H9 (cell line): ENCODE data around the gene MCU. TPM values are rescaled to one million over a fixed set of nuclear protein-coding genes. Genes with fewer than 3 reads are reported as not detected.
"Not testable (repeated sequence)": the region's sequence is repeated elsewhere in the genome, so short reads cannot be mapped to it uniquely, and the experiment has no call there.

Source experiments
- DNase-seq: peaks from one replicate; pipeline ENCODE4 v3.0.0-alpha.2; 2017
- H2AFZ ChIP-seq: one replicate; pipeline ENCODE4 v1.6.1; 2013; ENCODE audit warnings: mild to moderate bottlenecking, low read length, control low read depth, moderate library complexity
- H2AK5ac ChIP-seq: 2 replicates; pipeline ENCODE4 v1.6.1; 2013; ENCODE audit warnings: low read length, control low read depth, mixed read lengths; ENCODE audit not compliant: insufficient read length
- H2BK120ac ChIP-seq: one replicate; pipeline ENCODE4 v1.6.1; 2013; ENCODE audit warnings: low read depth, mild to moderate bottlenecking, low read length, control low read depth, inconsistent platforms; ENCODE audit not compliant: poor library complexity, severe bottlenecking
- H2BK12ac ChIP-seq: 2 replicates; pipeline ENCODE4 v1.6.1; 2013; ENCODE audit warnings: low read length, control low read depth, mixed read lengths, low read depth; ENCODE audit not compliant: insufficient read length
- H2BK15ac ChIP-seq: 2 replicates; pipeline ENCODE4 v1.6.1; 2013; ENCODE audit warnings: low read depth, low read length, control low read depth
- H2BK20ac ChIP-seq: one replicate; pipeline ENCODE4 v1.6.1; 2013; ENCODE audit warnings: low read depth, mild to moderate bottlenecking, low read length, control low read depth, inconsistent platforms; ENCODE audit not compliant: poor library complexity, severe bottlenecking
- H2BK5ac ChIP-seq: 2 replicates; pipeline ENCODE4 v1.6.1; 2013; ENCODE audit warnings: low read length, control low read depth, mixed read lengths; ENCODE audit not compliant: insufficient read length
- H3K14ac ChIP-seq: 2 replicates; pipeline ENCODE4 v1.6.1; 2013; ENCODE audit warnings: low read length, control low read depth; ENCODE audit not compliant: insufficient read depth
- H3K18ac ChIP-seq: 2 replicates; pipeline ENCODE4 v1.6.1; 2013; ENCODE audit warnings: low read depth, mild to moderate bottlenecking, mixed read lengths, low read length, control low read depth; ENCODE audit not compliant: insufficient read length
- H3K23ac ChIP-seq: 2 replicates; pipeline ENCODE4 v1.6.1; 2013; ENCODE audit warnings: low read length, control low read depth, mixed read lengths, low read depth; ENCODE audit not compliant: insufficient read length
- H3K23me2 ChIP-seq: 2 replicates; pipeline ENCODE4 v1.6.1; 2013; ENCODE audit warnings: low read depth, mild to moderate bottlenecking, mixed read lengths, low read length, control low read depth; ENCODE audit not compliant: insufficient read length, poor library complexity, severe bottlenecking
- H3K27ac ChIP-seq: 2 replicates; pipeline ENCODE4 v1.5.1; 2013; ENCODE audit warnings: low read length, control low read depth, mixed read lengths, low read depth; ENCODE audit not compliant: insufficient read length
- H3K27me3 ChIP-seq: 2 replicates; pipeline ENCODE4 v1.6.1; 2013; ENCODE audit warnings: low read length, control low read depth, inconsistent platforms; ENCODE audit not compliant: insufficient read depth
- H3K4ac ChIP-seq: 2 replicates; pipeline ENCODE4 v1.6.1; 2013; ENCODE audit warnings: low read depth, mild to moderate bottlenecking, control low read depth, inconsistent platforms, low read length, moderate library complexity
- H3K4me1 ChIP-seq: 2 replicates; pipeline ENCODE4 v1.6.1; 2013; ENCODE audit warnings: low read length, control low read depth, inconsistent platforms; ENCODE audit not compliant: insufficient read depth
- H3K4me2 ChIP-seq: 2 replicates; pipeline ENCODE4 v1.6.1; 2013; ENCODE audit warnings: low read length, control low read depth, mixed read lengths; ENCODE audit not compliant: insufficient read length, insufficient read depth
- H3K56ac ChIP-seq: 2 replicates; pipeline ENCODE4 v1.6.1; 2013; ENCODE audit warnings: low read depth, mild to moderate bottlenecking, mixed read lengths, low read length, control low read depth; ENCODE audit not compliant: insufficient read length
- H3K79me1 ChIP-seq: 2 replicates; pipeline ENCODE4 v1.6.1; 2013; ENCODE audit warnings: low read depth, mild to moderate bottlenecking, moderate library complexity, low read length, control low read depth, inconsistent platforms; ENCODE audit not compliant: insufficient read depth, poor library complexity, severe bottlenecking
- H3K79me2 ChIP-seq: 2 replicates; pipeline ENCODE4 v1.6.1; 2013; ENCODE audit warnings: low read length, control low read depth, inconsistent platforms; ENCODE audit not compliant: insufficient read depth
- H3K9ac ChIP-seq: 2 replicates; pipeline ENCODE4 v1.6.1; 2013; ENCODE audit warnings: low read length, control low read depth, mixed read lengths; ENCODE audit not compliant: insufficient read length; ENCODE audit errors: extremely low read depth
- H3K9me3 ChIP-seq: one replicate; pipeline ENCODE4 v1.6.1; 2013; ENCODE audit warnings: low read depth, low read length, inconsistent platforms; ENCODE audit not compliant: control insufficient read depth
- H3T11ph ChIP-seq: one replicate; pipeline ENCODE4 v1.6.1; 2013; ENCODE audit warnings: mild to moderate bottlenecking, low read length, control low read depth, inconsistent platforms
- H4K20me1 ChIP-seq: one replicate; pipeline ENCODE4 v1.6.1; 2013; ENCODE audit not compliant: control insufficient read depth, insufficient read length, insufficient read depth
- H4K5ac ChIP-seq: 2 replicates; pipeline ENCODE4 v1.6.1; 2013; ENCODE audit warnings: low read depth, mild to moderate bottlenecking, mixed read lengths, low read length, control low read depth; ENCODE audit not compliant: insufficient read length
- H4K8ac ChIP-seq: replicated peaks from 2 replicates; pipeline ENCODE4 v1.6.1; 2013; ENCODE audit warnings: low read length, control low read depth, mixed read lengths, low read depth; ENCODE audit not compliant: insufficient read length
- H4K91ac ChIP-seq: 2 replicates; pipeline ENCODE4 v1.6.1; 2013; ENCODE audit warnings: low read depth, mild to moderate bottlenecking, moderate library complexity, mixed read lengths, low read length, control low read depth; ENCODE audit not compliant: insufficient read length
- H3K27ac Mint-ChIP-seq, 3 experiments: 2 replicates in 2 of 3; 3 replicates in 1 of 3; pipeline ENCODE4 v1.8.0; 2020 to 2021; ENCODE audit warnings: mixed read lengths in 3 of 3, mild to moderate bottlenecking in 1 of 3, moderate library complexity in 1 of 3
- H3K27me3 Mint-ChIP-seq: 2 replicates; pipeline ENCODE4 v1.8.0; 2021; ENCODE audit warnings: low read depth, mild to moderate bottlenecking, moderate library complexity, mixed read lengths
- H3K36me3 Mint-ChIP-seq, 3 experiments: 2 replicates in 2 of 3; 3 replicates in 1 of 3; pipeline ENCODE4 v1.8.0; 2020 to 2021; ENCODE audit warnings: low read depth in 3 of 3, mixed read lengths in 3 of 3; ENCODE audit not compliant: insufficient read depth in 1 of 3
- H3K4me1 Mint-ChIP-seq, 2 experiments: 2 replicates each; pipeline ENCODE4 v1.8.0; 2020; ENCODE audit warnings: mixed read lengths in 2 of 2
- H3K4me3 Mint-ChIP-seq, 2 experiments: 2 replicates in 1 of 2; 3 replicates in 1 of 2; pipeline ENCODE4 v1.8.0; 2020 to 2021; ENCODE audit warnings: mild to moderate bottlenecking in 2 of 2, mixed read lengths in 2 of 2, moderate library complexity in 1 of 2
- H3K9me3 Mint-ChIP-seq, 2 experiments: 2 replicates in 1 of 2; 3 replicates in 1 of 2; pipeline ENCODE4 v1.8.0; 2020; ENCODE audit warnings: mild to moderate bottlenecking in 2 of 2, mixed read lengths in 2 of 2, moderate library complexity in 1 of 2
- WGBS: extraction: QIAGEN DNeasy Blood & Tissue Kit; methylation state at CpG from one replicate; pipeline ENCODE4 v1.1.7; 2013; ENCODE audit warnings: missing lambda C conversion rate, low lambda C conversion rate, mixed read lengths; ENCODE audit not compliant: insufficient read length; ENCODE audit errors: extremely low coverage; 5-methylcytosine and 5-hydroxymethylcytosine counted together
- total RNA-seq: library from RNA; stranded (reverse); gene quantifications from 2 replicates; pipeline ENCODE4 v1.2.1, GENCODE V29; 2021
- TF ChIP-seq, protein P1 (sequence below): fragments of 200-600 bp; sonication (generic); conservative IDR thresholded peaks from 3 replicates; pipeline ENCODE4 v1.8.0; 2021; ENCODE audit warnings: antibody characterized with exemption, mild to moderate bottlenecking

The MCU gene
- total RNA-seq, 1 experiment from 2014 or later = 36.6 TPM

DNA sequence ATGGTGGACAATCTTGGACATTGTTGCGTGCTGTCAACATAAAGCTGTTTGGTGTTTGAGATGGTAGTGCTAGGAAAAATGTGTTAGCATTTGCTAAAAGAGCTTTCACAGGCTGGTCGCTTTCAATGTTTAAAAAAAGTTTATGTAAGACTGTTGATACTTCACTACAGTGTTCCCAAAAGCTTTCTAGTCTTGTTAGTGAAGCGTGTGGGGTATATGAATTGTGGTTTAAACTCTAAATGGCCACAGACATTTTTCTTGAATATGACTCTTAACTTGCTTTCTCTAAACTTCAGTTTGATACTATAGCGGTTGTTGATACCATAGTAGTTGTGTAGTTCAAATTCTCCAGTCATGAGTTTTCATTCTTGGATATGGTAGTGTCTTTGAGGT is 44.9 kb downstream of the MCU start:
- Histone ChIP-seq H3K9ac (no peak overlapping the region), H2BK12ac (no peak overlapping the region), H3K79me1 (peaks cover 2% of the 10 kb centered on the region), H3K27me3 (no peaks in the 10 kb centered on the region), H3K4ac (no peak overlapping the region), H3K79me2 (no peaks in the 10 kb centered on the region; the same call in 1 of the 2 replicates), H3K23me2 (no peaks in the 10 kb centered on the region), H3K23ac (no peak overlapping the region), H4K8ac (no peak overlapping the region), H2BK15ac (no peak overlapping the region), H2BK20ac (no peak overlapping the region), H3K14ac (no peak overlapping the region), H3K27ac (no peak overlapping the region), H2BK5ac (no peak overlapping the region), H3K18ac (no peak overlapping the region), H2AK5ac (no peak overlapping the region), H2BK120ac (no peak overlapping the region), H4K91ac (no peak overlapping the region), H2AFZ (no peak overlapping the region), H3K4me1 (no peaks in the 10 kb centered on the region; the same call in 1 of the 2 replicates), H3K4me2 (no peak overlapping the region), H3K9me3 (no peaks in the 10 kb centered on the region), H4K20me1 (no peaks in the 10 kb centered on the region), H4K5ac (no peak overlapping the region), H3T11ph (no peak overlapping the region), H3K56ac (no peak overlapping the region)
- TF ChIP-seq, protein P1, sequence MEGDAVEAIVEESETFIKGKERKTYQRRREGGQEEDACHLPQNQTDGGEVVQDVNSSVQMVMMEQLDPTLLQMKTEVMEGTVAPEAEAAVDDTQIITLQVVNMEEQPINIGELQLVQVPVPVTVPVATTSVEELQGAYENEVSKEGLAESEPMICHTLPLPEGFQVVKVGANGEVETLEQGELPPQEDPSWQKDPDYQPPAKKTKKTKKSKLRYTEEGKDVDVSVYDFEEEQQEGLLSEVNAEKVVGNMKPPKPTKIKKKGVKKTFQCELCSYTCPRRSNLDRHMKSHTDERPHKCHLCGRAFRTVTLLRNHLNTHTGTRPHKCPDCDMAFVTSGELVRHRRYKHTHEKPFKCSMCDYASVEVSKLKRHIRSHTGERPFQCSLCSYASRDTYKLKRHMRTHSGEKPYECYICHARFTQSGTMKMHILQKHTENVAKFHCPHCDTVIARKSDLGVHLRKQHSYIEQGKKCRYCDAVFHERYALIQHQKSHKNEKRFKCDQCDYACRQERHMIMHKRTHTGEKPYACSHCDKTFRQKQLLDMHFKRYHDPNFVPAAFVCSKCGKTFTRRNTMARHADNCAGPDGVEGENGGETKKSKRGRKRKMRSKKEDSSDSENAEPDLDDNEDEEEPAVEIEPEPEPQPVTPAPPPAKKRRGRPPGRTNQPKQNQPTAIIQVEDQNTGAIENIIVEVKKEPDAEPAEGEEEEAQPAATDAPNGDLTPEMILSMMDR = no peak
- H3K27me3 Mint-ChIP-seq = no peaks in the 10 kb centered on the region
- no peak for DNase-seq
- no peak overlapping the region for H3K4me3 Mint-ChIP-seq
- peaks cover 16 to 31% of the 10 kb centered on the region in 2 experiments for H3K4me1 Mint-ChIP-seq
- no peaks in the 10 kb centered on the region for H3K36me3 Mint-ChIP-seq
- WGBS = no CpG with 5 or more reads among the region's 4 CpGs
- no peaks in the 10 kb centered on the region for H3K9me3 Mint-ChIP-seq
- peak overlapping the region in 1 of 3 experiments; percentile 40; a peak in 1 of 7 replicates for H3K27ac Mint-ChIP-seq

DNA sequence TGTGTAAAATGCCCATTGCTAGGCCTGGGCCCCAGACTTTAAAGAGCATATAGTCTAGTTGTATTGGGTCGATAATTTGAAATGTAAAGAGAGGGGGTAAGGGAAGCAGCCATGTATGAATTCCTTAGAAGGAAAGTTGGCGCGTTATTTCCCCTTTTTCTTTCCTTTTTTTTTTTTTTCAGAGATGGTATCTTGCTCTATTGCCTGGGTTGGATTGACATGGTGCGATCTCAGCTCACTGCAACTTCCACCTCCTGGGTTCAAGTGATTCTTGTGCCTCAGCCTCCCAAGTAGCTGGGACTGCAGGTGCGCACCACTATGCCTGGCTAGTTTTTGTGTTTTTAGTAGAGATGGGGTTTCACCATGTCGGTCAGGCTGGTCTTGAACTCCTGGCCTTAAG is 45.4 kb downstream of the MCU start:
- no CpG with 5 or more reads among the region's 6 CpGs for WGBS
- H3K79me1 ChIP-seq, H2AK5ac ChIP-seq, H3K9ac ChIP-seq, H2BK20ac ChIP-seq, H2BK120ac ChIP-seq, H3K27me3 ChIP-seq, H2BK5ac ChIP-seq, H4K20me1 ChIP-seq, H2BK12ac ChIP-seq, H3K23me2 ChIP-seq, H3T11ph ChIP-seq, H4K5ac ChIP-seq, H4K8ac ChIP-seq, H2BK15ac ChIP-seq, H3K79me2 ChIP-seq, H4K91ac ChIP-seq, H3K27ac ChIP-seq, H3K23ac ChIP-seq, DNase-seq, H3K4me3 Mint-ChIP-seq, H3K4me2 ChIP-seq, H3K56ac ChIP-seq, H3K9me3 Mint-ChIP-seq, H3K14ac ChIP-seq, H3K18ac ChIP-seq, H3K4me1 ChIP-seq, H3K27me3 Mint-ChIP-seq, H3K4ac ChIP-seq, H3K9me3 ChIP-seq, H3K36me3 Mint-ChIP-seq, H2AFZ ChIP-seq: not testable (repeated sequence)
- Mint-ChIP-seq H3K4me1 (peaks cover 16 to 31% of the 10 kb centered on the region in 2 experiments), H3K27ac (peak overlapping the region in 2 of 3 experiments; percentile 12 to 56; a peak in 1 of 7 replicates)
